Left forelimb (tissue), 1 donor: ENCODE data around the gene PIGL.
"Not testable (repeated sequence)": the region's sequence is repeated elsewhere in the genome, so short reads cannot be mapped to it uniquely, and the experiment has no call there.

Source experiments
- DNase-seq: peaks from one replicate; pipeline ENCODE4 v3.0.0-alpha.2; 2018; ENCODE audit warnings: low spot score

The PIGL gene

GRCh38 chr17:16273929-16274339 is 56.9 kb downstream of the PIGL start:
- DNase-seq: no peak

- no peak for DNase-seq
Observed at GRCh38 chr17:16275024-16275423, 58.0 kb downstream of the PIGL start.

DNA sequence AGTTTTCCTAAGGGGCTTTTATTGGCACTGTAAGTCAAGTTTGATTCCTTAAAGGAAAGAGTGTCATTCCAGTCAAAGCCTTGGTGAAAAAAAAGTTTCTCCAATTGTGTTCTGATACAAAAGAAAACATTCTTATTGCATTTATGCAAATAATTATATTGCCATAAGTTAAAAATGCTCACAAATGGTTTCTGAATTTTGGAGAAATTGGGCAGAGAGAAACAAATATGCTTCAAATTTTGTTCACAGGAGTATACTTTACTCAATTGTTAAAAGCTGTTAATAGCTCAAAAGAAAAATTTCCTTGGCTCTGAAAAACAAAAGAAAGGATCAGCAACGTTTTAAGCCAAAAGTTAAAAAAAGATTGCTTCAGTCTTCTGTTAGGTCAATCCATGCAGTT is 60.2 kb downstream of the PIGL start:
- no peak for DNase-seq

DNA sequence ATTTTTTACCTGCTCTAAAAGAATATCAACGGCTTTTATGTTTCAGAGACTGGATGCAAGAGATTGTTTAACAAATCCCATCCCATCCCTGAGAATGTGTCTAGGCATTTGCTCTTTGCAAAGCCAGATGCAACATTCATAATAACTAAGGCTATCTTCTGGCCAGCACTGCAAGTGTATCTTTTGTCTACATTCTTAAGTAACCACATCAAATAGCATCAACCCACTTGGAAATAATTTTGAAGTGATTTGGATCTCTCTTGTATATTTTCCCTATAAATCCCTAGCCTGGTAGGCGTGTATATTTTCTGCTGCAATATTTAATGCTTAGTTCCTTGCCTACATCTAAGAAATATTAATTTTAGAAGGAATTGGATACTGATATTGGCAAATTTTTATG is 64.3 kb downstream of the PIGL start:
- no peak for DNase-seq

GRCh38 chr17:16282522-16282921 is 65.5 kb downstream of the PIGL start:
- no peak for DNase-seq

- DNase-seq: no peak
Observed at GRCh38 chr17:16283705-16284104, 66.7 kb downstream of the PIGL start.

- no peak for DNase-seq
Observed at GRCh38 chr17:16285646-16286008, 68.6 kb downstream of the PIGL start.

DNA sequence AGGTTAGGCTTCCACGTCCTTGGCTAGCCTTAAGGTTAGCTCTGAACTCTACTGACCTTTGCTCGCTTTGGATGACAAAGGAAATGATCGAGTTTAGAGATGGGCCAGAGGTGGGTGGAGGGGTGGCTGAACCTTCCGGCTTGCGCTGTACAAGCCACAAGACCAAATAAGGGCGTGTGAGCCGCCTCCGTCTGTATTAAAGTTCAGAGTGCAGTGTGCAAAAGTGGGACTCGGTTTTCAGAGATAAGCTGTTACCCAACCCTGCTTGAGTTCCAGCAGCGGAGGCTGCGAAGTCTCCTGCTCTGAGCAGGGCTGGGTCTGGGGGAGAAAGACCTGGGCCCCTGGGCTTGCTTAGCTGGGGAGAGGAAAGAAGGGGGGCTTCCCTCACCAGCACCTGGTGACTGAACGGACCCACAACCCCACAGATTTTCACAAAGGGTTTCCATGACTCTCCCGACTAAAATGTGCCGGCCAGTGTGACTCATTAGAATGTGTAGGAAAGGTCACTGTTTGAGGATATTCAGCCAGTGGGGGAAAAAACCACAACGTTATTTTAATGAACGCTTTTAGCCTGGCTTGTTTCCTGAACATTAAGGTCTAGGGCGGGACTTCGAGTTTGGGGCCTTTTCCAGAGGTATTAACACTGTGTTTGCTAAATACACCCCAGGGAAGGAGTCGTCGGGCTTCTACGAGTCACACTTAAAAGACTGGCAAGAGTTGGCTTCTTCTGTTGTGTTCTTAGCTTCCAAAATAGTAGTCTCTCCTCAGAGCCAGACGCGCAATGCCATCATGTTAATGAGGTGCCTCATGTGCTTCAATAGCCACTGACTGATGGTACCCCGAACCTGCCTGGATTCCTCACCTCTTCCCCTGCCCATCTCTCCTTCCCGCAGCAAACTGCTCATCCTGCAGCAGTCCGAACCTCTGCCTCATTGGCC is 69.3 kb downstream of the PIGL start:
- DNase-seq: peak; percentile 70

- no peak for DNase-seq
Observed at GRCh38 chr17:16286947-16287562, 70.0 kb downstream of the PIGL start.

- DNase-seq: no peak
Observed at GRCh38 chr17:16287563-16288027, 70.6 kb downstream of the PIGL start.

- no peak for DNase-seq
Observed at GRCh38 chr17:16288860-16289571, 72.0 kb downstream of the PIGL start.

GRCh38 chr17:16293931-16294330 is 76.9 kb downstream of the PIGL start:
- DNase-seq: no peak

GRCh38 chr17:16294560-16294959 is 77.5 kb downstream of the PIGL start:
- DNase-seq: no peak

- DNase-seq: not testable (repeated sequence)
Observed at GRCh38 chr17:16296072-16296471, 79.1 kb downstream of the PIGL start.

GRCh38 chr17:16297367-16298139 is 80.5 kb downstream of the PIGL start:
- no peak for DNase-seq

DNA sequence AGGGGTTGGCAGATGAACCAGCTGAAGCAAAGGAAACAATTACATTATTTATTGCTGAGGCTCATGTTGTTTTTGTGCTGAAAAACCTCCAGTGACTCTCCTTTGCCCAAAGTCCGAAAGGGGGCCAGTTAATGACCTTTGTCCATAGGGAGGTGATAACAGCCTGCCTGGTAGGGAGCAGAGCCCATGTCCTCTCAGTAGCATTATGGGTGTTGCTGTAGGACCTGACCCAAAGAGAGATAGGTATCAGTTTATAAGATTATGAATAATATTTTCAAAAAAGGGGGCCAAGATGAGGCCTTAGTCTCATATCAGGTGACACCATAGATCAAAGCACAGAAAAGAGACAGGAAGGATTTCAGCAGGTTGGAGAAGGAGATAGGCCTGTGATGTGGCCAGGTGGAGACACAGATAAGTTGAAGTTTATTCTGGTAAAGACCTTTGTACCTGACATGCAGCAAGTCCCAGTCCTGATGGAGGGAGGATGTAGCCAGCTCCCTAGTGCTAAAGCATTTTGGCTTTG is 81.2 kb downstream of the PIGL start:
- DNase-seq: no peak

- no peak for DNase-seq
Observed at GRCh38 chr17:16300554-16300953, 83.5 kb downstream of the PIGL start.

DNA sequence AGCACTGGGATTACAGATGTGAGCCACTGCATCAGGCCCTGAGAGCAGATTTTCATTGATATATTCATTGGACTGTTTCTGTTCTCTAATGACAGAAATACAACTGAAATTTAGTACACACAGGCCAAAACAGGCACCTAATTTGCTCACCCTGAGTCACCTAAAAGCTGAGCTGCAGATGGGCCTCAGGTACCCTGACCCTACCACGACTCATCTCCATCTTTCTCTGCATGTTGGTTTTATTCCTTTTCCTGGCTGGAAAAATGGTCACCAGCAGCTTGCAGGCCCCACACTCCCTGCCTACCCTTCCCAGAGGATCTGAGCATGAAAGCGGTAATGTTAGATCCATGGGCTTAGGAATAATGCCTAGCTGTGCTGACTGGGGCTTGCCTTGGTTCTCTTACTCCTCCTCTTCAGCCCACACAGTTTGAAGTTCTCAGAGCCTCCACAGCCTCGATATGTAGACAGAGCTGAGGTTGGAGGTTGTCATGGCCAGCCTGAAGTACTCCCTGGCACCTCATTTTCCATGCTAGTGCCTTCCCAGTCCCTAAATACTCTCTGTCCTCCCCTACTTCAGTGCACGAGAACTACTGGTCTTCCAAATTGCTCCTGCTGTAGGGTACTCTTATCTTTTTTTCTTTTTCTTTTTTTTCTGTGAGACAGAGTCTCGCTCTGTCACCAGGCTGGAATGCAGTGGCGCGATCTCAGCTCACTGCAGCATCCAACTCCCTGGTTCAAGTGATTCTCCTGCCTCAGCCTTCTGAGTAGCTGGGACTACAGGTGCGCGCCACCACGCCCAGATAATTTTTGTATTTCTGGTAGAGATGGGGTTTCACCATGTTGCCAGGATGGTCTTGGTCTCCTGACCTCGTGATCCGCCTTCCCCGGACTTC is 85.2 kb downstream of the PIGL start:
- no peak for DNase-seq

DNA sequence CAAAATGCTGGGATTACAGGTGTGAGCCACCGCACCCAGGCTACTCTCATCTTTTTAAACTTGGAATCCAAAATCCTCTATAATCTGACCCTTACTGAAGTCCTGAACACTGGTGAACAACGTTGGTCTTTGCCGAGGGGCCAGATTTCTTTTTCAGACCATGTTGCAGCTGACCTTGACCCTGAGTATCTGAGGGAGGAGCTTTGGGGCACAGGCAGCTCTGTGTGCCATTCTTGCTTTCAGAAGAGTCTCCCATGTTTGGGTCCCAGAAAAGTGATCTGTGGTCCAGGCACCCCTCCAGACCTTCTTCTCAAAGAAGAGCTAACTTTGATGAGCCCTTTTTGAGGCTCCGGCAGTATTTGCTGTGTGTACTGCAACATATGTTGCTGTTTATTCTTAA is 85.8 kb downstream of the PIGL start:
- DNase-seq: no peak

DNA sequence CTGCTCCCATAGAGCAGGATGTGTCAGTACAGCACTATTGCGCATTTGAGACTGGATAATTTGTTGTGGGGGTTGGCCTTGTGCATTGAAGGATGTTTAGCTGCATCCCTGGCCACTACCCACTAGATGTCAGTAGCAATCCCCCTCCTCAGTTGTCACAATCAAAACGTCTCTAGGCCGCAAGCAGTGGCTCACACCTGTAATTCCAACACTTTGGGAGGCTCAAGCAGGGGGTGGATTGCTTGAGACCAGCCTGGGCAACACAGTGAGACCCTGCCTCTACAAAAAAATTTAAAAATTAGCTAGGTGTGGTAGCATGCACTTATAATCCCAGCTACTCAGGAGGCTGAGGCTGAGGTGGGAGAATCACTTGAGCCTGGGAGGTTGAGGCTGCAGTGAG is 87.8 kb downstream of the PIGL start:
- no peak for DNase-seq

- no peak for DNase-seq
Observed at GRCh38 chr17:16306211-16306610, 89.2 kb downstream of the PIGL start.
